HG03060 (cell line): ENCODE data around the gene ASB10.

ENCODE experiments used
- ATAC-seq: cut with Tn5 transposase; IDR thresholded peaks from one replicate; pipeline ENCODE4 v1.9.1; 2021; ENCODE audit warnings: low read depth, moderate number of reproducible peaks; ENCODE audit not compliant: unreplicated experiment

The ASB10 gene

DNA sequence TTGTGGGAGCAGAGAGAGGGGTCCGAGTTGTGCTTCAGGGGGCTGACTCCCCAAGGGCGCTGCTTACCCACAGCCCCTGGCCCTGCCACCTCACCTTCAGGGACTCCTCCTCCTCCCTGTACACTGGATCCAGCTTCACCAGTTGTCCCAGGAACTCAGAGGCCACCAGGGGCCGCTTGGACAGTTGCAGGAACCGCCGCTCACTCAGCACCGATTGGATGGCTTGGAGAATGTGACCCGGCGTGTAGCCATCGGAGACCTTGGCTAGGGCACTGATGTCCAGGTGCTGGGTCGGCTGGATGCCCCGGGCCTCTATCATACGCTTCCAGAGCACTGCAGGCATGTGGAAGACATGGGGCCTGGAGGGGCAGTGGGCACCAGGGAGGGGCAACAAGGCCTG is 4.5 kb upstream of the ASB10 start:
- no peak for ATAC-seq

DNA sequence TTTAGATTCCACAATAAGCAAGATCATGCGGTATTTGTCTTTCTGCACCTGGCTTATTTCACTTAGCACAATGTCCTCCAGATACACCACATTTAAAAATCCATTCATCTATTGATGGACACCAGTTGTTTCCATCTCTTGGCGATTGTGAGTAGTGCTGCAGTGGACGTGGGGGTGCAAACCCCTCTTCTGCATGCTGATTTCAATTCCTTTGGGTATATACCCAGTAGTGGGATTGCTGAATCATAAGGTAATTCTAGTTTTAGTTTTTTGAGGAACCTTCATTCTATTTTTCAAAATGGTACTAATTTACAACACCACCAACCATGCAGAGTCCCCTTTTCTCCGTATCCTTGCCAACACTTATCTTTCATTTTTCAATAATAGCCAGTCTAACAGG is 2.0 kb upstream of the ASB10 start:
- ATAC-seq, result no peak

DNA sequence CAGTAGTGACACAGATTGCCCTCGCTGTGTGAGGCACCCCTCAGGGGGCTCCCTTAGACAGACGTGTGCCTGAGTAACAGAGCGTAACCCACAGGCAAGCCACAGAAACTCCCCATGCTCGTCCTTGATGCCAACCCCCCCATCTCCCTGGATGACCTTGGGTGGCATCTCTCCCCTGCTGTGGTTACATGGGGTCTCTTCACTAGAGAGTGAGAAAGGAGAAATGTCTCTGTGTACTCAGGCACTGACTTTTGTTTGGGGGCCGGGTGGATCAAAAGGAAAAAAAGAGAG is 1.1 kb upstream of the ASB10 start:
- ATAC-seq, result no peak

DNA sequence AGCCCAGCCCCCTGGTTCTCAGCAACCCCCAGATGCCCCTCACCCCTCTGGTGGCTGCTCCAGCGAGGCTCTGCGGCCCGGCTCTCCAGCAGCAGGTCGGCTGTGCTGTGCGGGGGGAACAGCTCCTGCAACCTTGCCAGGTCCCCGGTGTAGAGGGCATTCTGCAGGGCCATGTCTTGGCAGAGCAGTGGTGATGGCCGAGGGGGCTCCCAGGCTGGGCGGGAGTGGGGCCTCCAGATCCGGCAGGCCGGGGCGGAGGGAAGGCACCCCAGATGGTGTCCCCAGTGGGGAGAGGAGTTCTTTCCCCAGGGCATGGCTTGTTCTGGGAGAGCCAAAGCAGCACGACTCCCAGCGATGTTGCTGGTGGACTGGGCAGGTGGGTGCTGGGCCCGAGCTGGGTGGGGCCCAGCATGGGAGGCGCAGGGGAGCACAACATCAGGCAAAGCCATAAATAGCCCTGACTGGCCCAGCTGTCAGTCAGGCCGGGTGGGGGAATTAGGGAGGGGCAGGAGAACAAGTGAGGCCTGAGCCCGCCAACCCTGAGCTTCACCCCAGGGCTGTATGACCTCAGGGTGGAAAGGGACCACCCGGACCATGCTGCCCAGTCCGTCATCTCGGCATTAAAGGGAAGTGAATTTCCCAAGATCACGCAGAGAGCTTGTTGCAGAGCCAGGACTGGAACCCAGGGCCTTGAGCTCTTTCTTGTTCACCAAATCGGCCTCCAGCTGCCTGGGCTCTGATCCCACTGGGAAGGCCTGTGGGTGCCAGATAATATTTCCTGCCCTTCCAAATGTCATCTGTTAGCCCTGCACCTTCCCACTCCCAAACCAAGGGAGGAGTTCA is 580 bp upstream of the ASB10 start:
- no peak for ATAC-seq

DNA sequence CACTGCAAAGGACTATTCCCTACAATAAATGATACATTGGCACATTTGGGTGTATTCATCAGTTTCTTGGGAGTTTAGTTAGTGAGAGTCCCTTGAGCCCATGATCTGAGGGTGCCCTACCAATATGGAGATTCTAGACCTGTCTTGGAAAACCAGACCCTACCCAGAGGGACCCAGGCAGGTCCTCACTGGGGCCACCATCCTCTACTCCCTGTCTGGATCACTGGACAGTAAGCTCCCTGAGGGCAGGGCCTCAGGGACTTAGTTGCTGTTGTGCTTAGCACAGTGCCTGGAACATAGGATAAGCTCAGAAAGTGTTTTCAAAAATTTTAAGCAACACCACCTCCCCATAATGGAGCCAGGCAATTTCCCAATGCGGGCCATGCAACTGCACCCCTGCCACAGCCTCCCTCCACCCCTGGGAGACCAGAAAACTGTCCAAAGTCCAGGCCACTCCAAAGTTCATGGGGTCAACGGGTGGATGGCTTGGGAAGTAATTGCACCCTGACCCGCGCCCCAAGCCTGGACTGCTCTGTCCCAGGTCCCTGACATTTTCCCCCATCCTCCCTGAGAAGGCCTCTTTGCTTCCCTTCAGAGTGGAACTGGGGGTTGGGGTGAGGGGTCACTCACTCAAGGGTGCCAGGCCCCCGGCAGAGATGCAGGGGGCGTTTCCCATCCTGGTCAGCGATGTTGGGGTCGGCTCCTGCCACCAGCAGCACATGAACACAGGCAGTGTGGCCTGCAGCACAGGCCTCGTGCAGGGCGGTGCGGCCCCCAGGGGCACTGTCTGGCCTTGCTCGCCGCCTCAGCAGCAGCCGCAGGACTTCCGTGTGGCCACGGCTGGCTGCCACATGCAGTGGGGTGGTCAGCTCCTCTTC is 1.0 kb downstream of the ASB10 start:
- ATAC-seq, result no peak

DNA sequence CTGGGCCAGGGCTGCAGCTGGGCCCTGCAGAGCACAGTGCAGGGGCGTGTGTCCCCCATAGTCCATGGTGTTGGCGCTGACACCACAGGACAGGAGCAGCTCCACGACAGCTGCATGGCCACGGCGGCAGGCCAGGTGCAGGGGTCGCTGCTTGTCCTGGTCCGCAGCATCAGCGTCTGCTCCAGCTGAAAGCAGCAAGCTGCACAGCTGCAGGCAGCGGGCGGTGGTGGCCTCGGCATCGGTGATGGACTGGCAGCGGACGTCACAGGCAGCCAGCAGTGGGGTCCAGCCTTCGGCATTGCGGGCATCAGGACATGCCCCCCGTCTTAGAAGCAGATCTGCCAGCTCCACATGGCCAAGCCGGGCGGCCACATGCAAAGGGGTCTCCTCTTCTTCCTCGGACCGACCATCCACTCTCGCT is 6.0 kb downstream of the ASB10 start:
- no peak for ATAC-seq

DNA sequence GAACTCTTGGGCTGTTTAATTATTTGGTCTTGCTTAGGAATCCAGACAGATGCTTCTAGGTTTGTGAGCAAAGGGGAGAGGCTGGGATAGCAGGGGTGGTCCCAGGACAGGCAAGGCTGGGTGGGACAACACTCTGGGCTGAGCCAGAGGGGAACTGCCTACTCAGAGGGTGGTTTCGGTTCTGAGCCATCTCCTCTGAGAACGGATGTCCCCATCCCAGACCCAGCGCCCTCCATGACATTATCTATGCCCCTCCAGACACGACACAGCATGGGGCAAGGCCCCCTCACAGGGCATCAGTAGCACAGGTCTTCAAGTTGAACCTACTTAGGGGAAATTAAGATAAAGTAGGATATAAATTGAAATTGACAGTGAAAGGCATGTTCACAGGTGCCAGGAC is 7.1 kb downstream of the ASB10 start:
- no peak for ATAC-seq

DNA sequence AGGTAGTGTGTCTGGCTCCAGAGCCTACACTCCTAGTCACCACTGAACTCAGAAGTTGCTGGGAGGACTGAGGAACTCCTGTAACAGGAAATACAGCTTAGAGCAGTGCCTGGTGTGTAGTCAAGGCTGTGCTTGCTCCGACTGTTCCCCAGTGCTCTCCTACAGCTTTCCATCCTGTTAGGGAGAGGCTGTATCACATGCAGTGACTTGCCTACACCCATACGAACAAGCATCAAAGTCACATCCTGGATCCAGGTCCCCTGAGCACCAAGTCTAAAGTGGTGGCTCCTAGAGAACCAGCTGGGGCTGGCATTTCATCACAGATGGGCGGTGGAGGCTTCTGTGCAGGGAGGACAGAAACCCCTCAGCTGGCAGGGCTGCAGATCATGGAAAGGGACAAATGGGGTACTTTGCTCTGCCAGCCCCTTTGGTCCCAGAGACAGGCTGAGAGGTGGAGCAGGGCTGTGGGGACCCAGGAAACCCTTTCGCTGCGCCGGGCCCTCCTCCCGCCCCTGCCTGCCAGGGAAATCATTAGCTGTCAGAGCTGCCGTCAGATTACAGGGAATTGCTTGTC is 7.7 kb downstream of the ASB10 start:
- no peak for ATAC-seq

DNA sequence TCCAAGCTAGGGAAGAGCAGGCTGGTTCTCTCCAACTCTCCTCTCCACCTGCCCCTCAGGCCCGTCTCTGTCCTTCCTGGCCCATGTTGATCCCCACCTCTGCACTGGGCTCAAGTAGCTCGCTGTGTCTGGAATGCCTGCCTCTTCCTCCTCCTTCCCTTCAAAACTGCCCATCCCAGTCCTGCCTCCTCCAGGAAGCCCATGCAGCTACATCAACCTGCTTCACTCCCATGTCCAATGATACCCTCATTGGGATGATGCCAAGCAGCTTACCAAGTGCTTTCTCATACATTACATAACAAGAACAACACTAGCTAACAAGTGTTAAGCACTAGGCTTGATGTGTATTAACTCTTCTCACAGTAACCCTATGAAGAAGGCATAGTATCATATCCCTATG is 8.2 kb downstream of the ASB10 start:
- ATAC-seq, result no peak

DNA sequence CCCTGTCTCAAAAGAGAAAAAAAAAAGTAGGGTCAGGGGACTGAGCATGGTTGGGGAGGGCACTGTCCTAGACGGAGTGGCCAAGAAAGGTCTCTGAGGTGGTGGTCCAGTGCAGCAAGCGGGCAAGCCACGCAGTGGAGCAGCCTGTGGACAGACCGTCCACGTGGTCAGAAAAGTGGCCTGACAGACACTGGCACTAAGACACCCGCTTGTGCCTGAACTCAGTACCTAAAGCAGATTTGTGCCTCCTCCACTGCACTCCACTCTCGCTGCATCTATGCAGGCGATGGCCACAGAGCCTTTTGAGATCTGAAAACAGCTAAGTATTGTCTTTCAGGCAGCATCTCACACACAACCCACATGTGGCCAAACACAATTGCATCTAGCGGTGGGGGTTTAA is 8.8 kb downstream of the ASB10 start:
- ATAC-seq, result no peak

DNA sequence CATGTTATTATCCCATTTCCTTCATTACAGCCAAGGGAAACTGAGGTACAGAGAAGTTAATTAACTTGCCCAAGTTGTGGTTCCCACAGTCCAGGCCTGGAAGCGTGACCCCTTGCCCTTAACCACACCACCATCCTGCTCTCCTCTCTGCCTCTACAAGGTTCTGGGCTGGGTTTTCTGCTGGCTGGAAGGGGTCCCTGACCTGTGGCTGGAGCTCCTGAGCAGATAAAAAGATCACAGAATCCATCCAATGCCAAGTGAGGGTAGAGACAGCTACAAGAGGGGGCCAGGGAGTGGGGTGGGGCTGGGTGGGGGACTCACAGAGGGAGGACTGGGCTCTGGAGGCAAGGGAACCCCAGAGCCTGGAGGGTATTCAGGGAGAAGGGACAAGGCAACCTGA is 9.7 kb downstream of the ASB10 start:
- ATAC-seq, result no peak

DNA sequence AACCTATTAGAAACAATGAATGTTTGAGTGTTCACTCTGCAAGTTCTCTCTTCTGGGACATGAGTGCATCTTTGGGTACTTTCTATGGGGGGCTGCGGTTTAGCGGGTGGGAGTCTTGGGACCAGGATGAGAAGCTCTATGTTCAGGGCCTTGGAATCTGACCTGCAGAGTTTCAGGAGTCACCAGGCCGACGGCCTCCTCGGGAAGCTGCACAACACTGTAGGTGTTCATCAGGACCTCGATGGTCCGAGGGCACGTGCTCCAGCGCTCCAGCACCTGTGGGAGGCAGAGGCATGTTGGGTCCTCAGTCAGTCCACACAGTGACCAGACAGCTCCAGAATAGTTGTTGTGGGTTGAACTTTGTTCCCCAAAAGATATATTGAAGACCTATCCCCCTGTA is 10.6 kb downstream of the ASB10 start:
- no peak for ATAC-seq

DNA sequence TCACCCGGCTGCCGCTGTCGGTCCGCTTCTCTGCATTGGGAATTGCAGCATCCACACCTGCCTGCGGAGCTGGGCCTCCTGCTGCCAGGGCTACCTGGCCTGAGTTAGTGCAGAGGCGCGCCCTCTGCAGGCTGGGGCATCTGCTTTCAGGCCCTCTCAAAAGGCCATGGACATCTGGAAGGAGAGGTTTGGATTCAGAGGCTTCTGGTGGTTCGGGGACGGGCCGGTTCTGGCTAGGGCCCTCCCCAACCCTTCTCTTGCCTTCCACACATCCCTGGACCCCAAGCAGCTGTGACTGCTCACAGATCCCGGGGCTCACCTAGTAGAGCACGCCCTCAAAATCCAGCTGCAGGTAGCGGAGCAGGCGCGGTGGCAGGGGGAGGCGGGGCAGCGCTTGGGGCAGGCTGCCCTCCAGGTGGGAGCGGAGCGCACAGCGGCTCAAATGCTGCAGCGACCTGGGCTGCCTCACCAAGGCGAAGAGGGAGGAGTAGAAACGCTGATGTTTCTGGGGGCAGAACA is 11.2 kb downstream of the ASB10 start:
- ATAC-seq, result no peak

DNA sequence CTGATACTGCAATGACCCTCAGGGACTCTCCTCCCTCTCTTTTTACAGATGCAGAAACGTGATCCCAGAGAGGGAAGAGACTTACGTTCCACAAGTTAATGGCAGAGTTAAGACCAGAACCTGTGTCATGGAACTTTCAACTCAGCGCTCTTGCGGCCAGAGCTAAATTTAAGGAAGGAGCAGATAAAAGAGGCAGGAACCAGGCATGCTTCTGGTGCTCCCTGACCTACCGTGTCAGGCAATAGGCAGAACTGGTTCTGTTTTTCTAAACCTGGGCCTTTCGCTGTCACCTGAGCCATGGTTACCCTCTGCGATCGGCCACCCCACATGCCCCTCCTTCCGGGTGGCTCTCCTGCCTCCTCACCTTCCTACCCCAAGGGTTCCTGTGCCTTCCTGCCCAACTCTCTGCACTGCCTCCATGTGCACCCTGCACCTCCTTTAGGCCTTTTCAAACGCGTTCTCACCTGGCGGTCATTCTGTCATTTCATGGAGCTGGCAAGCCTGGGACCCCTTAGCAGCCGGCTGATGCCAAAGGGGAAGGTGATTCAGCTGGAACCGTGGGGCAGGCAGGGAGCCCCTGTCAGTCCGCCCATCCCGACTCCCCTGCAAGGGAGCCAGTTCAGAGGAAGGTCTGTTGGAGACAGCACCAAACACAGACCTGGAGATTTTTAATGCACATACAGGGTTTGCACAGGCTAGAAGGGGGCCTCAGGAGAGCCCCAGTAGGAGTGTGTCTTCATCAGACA is 11.8 kb downstream of the ASB10 start:
- ATAC-seq, result no peak

DNA sequence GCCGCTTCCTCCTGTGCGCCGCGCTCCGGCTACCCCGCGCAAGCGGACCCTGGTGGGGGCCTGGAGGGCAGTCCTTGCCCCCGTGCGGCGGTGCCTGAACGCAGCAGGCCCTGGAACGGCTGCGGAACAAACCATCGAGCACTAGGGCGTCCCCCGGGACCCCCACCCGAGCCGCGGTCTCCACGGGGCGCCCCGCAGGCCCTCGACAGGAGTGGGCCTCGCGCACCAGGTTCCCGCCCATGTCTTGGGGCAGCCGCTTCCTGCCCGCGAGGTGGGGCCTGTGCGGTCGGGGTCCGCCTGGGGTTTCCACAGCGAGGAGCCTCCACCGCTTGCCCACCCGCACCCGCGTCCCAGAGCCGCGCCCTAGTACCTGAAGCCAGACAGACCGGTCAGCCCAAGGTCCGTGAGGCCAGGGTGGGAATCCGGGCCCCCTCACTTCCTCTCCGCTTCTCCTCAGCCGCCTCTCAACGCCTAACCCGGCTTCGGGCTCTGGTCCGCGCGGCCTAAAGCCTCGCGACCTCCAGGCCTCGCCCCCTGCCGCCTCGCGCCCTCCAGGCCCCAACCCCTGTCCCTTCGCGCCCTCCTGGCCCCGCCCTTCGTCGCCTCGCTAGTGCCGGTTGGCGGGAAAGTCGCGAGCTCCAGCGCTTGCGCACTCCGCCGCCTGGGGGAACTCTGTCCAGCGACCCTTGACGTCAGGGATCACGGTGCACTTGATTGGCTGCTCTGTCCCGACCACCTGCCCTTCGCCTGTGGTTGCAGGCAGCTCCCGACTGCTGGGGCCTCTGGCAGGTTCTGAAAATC is 12.6 kb downstream of the ASB10 start:
- no peak for ATAC-seq

DNA sequence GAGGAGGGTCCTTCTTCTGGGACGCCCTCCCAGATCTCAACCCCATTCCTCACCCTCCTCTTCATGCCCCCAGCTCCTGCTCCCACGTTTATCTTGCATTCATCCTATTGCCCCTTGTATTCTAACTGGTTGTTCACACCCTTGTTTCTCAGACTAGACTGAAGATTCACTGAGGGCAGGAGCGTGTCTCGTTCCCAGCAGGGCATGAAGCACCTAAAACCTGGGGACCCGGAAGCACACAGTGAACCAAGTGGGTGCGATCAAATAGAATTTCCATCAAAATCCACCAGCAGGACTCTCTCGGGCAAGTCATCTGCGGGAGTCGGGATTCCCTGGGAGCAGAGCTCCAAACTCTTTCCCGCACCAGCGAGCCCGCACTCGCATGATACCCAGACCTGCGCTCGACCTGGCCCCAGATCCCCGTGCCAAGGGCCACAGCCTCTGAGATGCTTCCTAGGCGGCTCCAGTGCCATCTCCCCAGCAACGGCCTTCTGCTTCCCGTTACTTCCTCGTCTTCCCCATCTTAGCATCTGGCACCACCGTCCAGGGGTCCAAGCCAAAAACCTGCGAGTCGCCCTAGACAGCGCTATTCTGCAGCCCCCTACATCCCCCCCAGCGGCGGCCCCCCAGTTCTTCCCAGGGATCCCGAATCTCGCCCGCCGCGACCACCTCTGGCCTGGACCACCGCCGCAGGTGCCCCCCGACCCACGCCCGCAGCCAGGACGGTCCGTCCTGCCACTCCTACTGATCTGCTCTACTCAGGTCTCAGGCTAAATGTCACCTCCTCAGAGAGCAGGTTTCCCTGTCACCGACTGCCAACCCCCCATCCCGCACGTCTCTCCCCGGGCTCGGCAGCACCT is 13.4 kb downstream of the ASB10 start:
- ATAC-seq, result no peak

DNA sequence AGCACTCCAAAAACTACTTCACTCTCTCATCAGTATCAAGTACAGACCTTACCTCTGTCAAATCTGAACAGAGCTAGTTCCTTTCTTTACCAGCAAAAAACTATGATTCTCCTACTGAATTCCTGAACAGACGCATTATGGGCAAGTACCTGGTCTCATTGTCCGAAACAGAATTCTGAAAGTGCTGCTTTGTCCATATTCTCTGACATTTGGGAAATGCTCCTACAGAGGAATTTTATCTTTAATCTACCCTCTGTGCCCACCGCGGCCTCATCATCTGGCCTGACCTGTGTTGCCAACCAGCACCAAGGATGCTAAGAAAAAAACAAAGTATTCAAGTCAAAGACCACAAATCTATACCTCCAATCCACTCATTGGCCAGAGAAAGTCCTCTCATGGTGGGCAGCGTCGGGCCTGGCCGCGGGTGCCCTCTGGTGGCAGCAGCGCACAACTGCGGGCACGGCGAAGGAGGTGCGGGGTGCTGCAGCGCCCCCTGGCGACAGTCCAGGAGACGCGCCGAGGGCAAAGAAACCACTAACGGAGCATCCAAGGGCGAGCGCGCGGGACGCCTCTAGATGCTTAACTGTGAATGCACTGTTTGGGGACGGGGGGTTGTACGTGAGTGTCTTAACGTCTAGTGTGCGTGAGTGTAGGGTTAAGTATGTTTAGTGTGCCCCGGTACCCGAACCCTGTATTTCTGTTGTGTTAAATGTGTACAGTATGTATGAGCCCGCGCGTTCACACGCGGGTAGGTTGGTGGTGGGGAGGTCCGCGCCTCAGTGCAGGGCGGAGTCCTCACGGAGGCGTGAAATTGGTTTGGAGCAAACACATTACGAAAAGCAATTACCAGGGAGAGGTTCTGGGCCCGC is 14.5 kb downstream of the ASB10 start:
- no peak for ATAC-seq

DNA sequence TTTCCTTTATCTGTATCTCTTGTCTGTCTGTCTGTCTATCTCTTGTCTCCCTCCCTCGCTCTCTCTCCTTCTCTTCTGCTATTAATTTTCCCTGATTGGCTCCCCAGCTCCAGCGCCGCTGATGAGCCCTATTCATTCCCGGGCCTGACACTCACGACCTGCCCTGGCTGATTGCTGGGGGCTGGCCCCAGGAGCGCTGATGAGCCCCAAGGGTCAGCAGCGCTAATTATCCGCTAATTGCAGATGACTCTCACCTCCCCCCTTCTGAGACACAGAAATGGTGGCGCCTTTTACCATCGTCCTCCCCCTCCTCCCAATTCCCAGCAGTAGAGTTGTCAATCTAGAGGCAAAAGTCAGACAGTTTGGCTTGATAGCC is 18.3 kb downstream of the ASB10 start:
- no peak for ATAC-seq
